NK-92 (cell line): ENCODE measurements around the gene SLC25A25.

Source experiments
- DNase-seq: peaks from one replicate; lab custom pipeline; 2025; ENCODE audit not compliant: unreplicated experiment; lab: John Stamatoyannopoulos, UW

SLC25A25 gene

DNA sequence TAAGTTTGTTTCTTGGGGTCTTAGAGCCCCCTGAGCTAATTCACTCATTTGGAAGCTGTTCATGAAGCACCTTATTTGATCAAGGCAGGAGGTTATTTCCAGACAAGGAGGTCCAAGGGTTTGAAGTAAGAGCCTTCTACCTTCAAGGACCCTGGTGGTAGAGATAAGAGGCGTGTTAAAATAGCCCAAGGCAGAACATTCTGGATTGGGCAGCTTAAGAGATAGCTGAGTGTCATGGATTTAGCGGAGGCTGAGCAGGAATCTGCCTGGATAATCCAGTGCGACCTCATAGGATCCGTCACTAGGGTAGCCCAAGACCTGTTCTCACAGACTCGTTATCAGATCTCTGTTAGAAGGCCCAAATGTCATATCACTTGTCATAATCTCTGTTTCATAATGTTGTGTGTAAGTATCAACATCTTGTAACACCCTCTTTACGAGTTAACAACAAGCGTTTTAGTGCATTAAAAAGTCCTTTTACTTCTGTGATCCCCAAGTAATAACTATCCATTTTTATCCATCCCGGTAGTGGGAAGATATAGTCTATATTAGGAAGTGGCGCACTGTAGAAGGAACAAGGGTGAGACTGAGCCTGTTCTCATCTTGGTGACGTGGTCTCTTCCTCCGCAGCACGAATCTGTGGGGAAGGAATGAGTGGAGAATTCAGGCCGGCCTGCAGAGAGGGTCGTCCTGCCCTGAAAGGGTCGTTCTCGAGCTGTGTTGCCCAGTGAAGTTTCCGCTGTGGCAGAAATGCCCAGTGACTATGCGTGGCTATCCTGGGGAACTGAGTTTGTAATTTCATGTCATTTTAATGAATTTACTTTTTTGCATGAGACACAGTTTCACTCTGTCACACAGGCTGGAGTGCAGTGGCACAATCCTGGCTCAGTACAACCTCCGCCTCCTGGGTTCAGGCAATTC, 28.8 kb downstream of the SLC25A25 start:
- DNase-seq: no peak

DNA sequence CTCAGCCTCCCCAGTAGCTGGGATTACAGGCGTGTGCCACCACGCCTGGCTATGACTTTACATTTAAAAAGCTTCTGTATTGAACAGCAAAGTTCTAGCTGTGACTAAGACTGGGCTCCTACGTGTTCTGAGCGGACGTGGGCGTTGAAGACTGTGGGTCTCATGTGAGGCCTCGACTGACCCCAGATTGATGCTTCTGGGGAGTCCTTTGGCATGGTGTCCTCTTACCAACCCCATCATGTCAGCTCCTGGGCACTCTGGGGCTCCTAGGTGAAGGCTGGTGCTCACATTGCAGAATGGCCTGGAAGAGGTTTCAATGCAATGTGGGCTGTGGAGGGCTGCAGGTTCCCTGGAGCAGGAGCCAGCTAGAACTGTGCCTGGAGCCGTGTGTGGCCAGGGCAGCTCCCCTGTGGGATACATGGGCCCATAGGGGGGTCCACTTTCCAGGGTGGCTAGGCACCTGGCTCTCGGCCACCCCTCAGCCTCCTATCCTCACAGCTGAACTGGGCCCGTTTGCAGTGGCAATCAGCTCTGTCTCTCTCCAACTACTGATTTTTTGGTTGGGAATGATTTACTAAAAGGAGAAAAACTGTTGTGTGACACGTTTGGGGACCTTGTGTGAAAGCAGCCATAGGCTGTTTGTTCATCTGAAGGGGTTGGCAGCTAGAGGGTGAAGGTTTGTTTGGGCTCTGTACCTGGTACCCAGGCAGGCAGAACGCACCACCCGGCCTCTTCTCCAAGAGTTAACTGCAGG, 29.7 kb downstream of the SLC25A25 start:
- no peak for DNase-seq

DNA sequence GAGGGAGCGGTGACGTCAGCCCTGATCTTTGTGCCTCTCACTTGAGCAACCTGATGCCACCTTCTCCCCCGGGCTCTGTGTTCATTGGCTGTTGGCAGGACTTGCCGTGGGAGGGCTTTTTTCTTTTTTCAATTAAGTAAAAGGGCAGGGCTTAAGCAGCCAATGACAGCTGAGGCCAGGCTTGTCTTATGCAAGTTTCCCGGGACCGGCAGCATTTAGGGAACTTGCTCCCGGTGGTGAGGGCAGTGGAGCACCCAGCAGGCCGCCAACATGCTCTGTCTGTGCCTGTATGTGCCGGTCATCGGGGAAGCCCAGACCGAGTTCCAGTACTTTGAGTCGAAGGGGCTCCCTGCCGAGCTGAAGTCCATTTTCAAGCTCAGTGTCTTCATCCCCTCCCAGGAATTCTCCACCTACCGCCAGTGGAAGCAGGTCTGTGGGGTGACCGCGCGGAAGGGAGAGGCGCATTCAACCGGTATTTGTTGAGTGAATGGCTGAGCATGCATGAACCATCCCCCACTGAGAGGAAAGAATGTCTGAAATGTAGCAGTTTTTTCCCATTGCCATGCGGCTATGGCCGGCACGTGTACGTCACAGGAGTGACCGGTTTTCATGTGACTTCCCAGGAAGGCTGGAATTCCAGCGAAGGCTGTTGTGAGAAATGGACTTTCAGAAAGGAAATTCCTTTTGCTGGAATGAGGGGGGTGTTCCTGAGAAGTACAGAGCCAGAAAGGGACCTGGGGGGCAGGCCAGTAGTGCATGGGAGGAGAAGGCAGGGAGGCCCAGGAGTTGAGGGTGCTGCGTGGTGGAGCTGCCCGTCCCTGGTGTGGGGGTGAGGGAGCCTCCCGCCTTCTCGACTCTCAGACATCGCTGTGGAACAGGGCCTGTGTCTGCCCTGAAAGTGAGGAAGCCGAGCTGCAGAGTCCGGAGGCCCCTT, 30.5 kb downstream of the SLC25A25 start:
- no peak for DNase-seq

- no peak for DNase-seq
Observed at GRCh38 chr9:128099231-128099931, 31.3 kb downstream of the SLC25A25 start.

GRCh38 chr9:128099932-128100491, 32.0 kb downstream of the SLC25A25 start:
- DNase-seq: no peak

- no peak for DNase-seq
Observed at GRCh38 chr9:128100581-128100980, 32.5 kb downstream of the SLC25A25 start.

DNA sequence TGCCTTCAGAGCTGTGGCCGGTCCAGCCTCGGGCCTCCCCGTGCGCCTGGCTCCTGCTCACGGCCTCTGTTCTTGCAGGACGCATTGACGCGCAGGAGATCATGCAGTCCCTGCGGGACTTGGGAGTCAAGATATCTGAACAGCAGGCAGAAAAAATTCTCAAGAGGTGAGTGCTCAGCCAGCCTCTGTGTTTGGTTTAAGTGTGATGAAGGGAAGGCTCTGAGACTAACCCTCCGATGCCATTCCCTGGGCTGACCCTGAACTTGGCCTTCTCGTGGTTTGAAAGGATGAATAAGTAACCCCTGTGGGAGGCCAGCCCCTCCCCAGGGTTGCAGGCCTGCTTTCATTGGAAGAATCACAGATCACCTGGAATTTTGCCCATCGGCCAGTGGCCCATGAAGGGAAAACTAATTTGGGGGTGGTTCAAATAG, 33.2 kb downstream of the SLC25A25 start:
- no peak for DNase-seq

DNA sequence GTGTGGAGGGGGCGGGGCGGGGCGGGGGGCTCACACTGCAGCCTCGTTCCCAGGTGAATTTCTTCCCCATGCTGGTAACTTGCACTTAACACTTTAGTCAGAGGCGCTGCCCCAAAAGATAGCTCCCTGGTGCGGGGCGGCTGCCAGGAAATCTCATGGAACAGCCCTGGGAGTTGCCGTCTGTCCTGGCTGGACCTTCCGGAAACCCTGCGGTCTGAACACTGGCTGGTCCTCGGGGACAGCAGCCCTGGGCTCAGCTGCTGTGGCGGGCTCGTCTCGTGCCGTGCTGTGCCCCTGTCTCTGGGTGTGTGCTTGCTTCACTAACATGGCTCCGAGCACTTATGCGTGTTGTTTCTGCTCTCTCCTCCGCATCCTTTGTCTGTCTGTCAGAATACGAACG, 33.7 kb downstream of the SLC25A25 start:
- no peak for DNase-seq

DNA sequence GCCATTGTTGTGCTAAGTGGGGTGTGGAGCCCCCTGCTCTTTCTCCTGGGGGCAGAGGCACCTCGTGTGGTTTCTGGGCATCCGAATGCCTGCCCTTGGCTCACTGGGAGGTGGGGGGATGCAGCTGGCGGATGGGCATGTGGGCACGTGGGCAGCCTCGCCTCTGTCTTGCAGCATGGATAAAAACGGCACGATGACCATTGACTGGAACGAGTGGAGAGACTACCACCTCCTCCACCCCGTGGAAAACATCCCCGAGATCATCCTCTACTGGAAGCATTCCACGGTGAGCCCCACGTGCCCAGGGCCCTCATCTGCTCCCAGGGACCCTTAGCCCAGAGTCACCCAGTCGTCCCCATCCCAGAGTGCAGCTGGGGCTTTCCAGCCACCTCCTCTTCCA, 34.2 kb downstream of the SLC25A25 start:
- no peak for DNase-seq

DNA sequence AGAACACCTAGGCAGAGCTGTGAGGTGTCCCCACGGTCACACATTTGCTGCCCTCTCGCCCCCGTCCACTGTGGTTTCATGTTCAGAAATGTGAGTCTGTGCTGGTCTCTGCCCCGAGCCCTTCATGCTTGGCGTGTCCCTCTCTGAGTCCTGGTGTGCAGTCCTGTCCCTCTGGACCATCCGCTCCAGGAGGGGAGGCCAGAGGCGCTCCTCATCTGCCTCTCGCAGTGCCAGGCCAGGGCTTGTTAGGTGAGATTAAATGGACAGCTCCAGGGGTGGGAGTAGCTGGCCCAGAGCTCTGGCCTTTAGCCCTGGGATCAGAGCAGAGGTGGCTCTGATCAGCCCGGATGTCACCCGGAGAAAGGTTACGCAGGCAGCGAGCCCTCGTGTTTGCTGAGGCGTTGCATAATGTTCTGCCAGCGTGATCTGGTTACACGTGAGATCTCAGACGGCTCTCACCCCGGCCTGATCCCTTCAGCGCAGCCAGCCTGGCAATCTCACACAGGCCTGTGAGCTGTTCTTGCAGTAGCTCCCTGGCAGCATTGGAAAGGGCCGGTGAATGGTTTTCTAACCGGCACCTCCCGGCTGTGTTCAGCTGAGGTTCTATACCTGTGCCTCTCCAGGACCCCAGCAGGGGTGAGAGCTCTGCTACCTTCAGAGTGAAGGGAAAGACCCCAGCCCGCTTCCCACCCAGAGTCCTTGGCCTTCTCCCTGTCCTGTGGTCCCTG, 35.0 kb downstream of the SLC25A25 start:
- no peak for DNase-seq

DNA sequence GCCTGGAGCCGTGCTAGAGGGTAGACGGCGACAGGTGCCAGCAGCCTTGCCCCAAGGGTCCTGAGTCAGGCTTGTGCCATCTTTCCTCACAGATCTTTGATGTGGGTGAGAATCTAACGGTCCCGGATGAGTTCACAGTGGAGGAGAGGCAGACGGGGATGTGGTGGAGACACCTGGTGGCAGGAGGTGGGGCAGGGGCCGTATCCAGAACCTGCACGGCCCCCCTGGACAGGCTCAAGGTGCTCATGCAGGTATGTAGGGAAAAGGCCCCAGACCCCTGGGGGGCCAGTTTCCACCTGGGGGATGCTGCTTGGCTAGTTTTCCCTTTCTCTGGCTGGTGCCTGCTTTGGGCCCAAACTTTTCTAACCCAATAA, 35.5 kb downstream of the SLC25A25 start:
- no peak for DNase-seq

DNA sequence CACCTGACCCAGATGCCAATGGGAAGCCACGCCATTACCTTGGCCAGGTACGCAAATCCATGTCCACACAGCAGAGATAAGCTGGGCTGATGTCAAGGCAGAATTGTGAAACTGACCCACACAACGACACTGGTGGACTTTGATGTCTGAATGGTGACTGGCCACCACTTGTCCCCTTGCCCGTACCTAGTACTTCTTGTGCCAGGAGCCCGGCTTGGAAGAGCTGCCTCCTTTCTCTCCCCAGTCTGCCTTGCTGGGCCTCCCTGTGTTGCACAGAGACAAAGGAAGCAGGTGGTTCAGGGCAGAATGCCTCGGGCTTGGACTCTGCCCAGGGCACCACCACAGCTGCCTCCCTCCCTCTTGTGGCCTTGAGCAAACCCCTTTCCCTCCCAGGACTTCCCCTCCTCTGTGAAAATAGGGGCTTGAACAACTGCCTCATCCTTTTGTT, 36.2 kb downstream of the SLC25A25 start:
- DNase-seq: no peak

- DNase-seq: no peak
Observed at GRCh38 chr9:128105538-128106175, 37.6 kb downstream of the SLC25A25 start.

DNA sequence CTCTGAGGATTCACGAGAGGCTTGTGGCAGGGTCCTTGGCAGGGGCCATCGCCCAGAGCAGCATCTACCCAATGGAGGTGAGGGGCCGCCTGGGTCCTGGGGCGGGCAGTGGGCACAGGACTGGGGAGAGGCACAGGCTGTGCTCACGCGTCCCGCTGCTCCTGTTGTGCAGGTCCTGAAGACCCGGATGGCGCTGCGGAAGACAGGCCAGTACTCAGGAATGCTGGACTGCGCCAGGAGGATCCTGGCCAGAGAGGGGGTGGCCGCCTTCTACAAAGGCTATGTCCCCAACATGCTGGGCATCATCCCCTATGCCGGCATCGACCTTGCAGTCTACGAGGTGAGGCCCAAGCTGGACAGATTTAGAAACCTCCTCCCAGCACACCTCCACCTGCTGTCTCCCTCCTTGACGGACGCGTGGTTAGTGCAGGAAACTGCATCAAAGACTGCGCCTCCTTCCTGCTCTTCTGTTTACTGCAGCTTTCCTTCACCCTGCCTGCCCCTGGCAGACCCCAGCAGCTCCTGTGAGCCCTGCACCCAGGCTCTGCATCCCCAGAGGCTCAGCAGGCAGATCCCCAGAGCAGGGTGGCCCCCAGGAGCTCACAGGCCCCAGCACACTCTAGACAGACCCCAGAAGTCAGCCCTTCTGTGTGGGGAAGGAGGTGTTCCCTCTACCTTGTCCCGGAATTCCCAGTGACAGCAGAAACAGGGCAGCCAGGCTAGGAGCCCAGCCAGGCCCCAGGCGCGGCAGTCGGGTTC, 38.3 kb downstream of the SLC25A25 start:
- no peak for DNase-seq

DNA sequence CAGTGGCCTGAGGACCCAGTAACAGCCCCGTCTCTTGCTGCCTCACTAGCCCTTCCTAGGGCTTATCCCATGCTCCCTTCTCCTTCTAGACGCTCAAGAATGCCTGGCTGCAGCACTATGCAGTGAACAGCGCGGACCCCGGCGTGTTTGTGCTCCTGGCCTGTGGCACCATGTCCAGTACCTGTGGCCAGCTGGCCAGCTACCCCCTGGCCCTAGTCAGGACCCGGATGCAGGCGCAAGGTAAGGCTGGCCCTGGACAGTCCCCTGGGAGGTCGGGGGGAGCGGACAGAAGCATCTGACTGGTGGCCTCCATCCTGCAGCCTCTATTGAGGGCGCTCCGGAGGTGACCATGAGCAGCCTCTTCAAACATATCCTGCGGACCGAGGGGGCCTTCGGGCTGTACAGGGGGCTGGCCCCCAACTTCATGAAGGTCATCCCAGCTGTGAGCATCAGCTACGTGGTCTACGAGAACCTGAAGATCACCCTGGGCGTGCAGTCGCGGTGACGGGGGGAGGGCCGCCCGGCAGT, 39.0 kb downstream of the SLC25A25 start:
- no peak for DNase-seq

DNA sequence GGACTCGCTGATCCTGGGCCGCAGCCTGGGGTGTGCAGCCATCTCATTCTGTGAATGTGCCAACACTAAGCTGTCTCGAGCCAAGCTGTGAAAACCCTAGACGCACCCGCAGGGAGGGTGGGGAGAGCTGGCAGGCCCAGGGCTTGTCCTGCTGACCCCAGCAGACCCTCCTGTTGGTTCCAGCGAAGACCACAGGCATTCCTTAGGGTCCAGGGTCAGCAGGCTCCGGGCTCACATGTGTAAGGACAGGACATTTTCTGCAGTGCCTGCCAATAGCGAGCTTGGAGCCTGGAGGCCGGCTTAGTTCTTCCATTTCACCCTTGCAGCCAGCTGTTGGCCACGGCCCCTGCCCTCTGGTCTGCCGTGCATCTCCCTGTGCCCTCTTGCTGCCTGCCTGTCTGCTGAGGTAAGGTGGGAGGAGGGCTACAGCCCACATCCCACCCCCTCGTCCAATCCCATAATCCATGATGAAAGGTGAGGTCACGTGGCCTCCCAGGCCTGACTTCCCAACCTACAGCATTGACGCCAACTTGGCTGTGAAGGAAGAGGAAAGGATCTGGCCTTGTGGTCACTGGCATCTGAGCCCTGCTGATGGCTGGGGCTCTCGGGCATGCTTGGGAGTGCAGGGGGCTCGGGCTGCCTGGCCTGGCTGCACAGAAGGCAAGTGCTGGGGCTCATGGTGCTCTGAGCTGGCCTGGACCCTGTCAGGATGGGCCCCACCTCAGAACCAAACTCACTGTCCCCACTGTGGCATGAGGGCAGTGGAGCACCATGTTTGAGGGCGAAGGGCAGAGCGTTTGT, 39.6 kb downstream of the SLC25A25 start:
- DNase-seq: no peak
